CD4-positive, CD25-positive, alpha-beta regulatory T cell (primary cell): ENCODE results near the gene DNAI7. TPM values are rescaled to one million over a fixed set of nuclear protein-coding genes. Genes with fewer than 3 reads are reported as not detected.

Source experiments
- polyA plus RNA-seq, 4 donors: library from polyadenylated mRNA; unstranded; fragments of 300-500 nt; fragmentation: Illumina TruSeq; gene quantifications; one replicate each; pipeline ENCODE4 v1.2.3, GENCODE V29; 2021
- total RNA-seq: library from RNA; stranded (reverse); gene quantifications from one replicate; pipeline ENCODE4 v1.2.3, GENCODE V29; 2022

Gene DNAI7
- total and polyA plus RNA-seq, 5 donors from 2014 or later, result 0.07 to 0.25 TPM; not detected in 3

Other genes starting within 250 kb of the DNAI7 start
- gene BCAT1, start 246.1 kb downstream of the DNAI7 start, total RNA-seq, result 3.0 TPM
- gene BCAT1, start 246.1 kb downstream of the DNAI7 start, polyA plus RNA-seq, result 1 to 10 TPM in 1 of 4 donors, under 1 TPM in 3; 0.07 to 1.5 (median 0.42) TPM
- gene ETFRF1, start 77 bp upstream of the DNAI7 start, total RNA-seq, result 18.0 TPM
- 10 to 100 TPM; 22.8 to 32.8 (median 28.7) TPM for gene ETFRF1, start 77 bp upstream of the DNAI7 start, polyA plus RNA-seq
- 24.0 TPM for gene KRAS, start 55.8 kb upstream of the DNAI7 start, total RNA-seq
- gene KRAS, start 55.8 kb upstream of the DNAI7 start, polyA plus RNA-seq, result 10 to 100 TPM; 25.9 to 46.7 (median 35.8) TPM